ENCODE measurements around the gene ILK.

ILK gene

DNA sequence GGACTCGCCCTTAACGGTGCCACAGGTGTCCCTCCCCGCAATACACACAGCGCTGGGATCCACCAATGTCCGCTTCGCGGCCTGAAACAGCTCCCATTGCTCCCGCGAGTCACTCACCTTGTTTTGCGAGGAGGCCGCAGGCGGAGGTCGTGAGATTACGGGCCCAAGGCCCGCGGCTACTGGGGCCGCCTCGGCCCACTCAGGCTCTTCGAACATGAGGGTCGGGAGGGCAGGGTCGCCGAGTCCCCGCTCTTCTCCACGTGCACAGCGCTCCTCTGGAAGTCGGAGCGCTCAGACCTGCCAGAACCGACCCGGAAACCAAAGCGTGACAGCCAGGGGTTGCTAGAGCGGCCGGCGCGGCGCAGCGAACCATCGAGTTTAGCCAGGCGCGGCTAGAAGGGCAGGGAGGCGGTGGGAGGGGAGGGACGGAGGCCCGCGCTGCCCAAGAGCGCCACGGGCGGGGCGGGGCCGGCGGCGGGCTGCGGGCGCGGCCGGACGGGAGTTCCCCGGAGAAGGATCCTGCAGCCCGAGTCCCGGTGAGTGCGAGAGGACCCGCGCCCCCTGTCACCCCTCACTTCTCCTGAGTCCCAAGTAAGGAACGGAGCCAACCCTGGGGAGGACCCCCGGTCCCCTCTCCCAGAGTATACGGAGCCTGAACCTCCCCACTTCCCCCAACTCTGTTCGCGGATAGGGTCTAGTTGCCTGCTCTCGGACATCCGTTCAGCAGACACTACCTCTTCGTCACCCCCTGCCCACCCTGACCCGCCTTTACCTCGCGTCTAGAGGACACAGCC is at the start of gene ILK, which contains the start of gene RRP8:
ILK (plus strand) TSS at position 488 of the 794 bp plus-strand sequence. CDS start 498 bp downstream, outside the sequence.
RRP8 (minus strand) TSS at position 330 of the 794 bp plus-strand sequence; CDS start at position 216, 114 bp downstream.
- DNase-seq, result peak; percentile 75

DNA sequence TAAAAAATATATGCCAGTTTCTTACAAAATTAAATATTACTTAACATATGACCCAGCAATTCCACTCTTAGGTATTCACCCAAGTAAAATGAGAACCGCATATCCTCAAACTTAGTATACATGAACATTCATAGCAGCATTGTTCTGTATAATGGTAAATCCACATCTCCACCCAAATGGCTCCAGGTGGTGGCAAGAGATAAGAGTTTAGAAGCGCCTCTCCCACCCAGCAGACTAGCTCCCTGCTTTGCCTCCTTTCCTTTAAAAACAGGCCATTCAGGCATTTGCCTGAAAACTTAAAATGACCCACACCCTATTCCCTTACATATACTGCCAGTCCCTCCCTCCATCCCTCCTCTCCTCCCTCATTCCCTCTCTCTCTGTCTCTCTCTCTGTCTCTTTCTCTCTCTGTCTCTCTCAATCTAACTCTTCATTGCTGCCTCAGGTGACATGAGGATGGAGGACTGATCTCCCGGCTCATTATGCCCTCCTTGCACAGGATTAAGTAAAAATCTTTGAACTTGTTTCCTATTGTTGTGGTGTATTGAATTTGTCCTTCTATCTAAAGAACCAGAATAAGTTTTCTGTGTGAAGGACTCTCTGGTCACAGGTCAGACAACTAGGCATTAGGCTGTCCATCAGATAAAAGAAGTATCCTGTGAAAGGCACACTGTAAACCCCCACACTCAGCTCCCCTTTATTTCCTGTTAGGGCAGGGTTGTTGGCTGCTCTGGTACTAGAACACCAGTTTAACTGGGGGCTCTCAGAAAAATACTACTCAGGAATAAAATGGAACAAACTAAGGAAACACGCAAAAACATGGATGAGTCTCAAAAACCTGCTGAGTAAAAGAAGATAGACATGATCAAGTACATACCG is 48.5 kb upstream of the ILK start:
- DNase-seq, result no peak

DNA sequence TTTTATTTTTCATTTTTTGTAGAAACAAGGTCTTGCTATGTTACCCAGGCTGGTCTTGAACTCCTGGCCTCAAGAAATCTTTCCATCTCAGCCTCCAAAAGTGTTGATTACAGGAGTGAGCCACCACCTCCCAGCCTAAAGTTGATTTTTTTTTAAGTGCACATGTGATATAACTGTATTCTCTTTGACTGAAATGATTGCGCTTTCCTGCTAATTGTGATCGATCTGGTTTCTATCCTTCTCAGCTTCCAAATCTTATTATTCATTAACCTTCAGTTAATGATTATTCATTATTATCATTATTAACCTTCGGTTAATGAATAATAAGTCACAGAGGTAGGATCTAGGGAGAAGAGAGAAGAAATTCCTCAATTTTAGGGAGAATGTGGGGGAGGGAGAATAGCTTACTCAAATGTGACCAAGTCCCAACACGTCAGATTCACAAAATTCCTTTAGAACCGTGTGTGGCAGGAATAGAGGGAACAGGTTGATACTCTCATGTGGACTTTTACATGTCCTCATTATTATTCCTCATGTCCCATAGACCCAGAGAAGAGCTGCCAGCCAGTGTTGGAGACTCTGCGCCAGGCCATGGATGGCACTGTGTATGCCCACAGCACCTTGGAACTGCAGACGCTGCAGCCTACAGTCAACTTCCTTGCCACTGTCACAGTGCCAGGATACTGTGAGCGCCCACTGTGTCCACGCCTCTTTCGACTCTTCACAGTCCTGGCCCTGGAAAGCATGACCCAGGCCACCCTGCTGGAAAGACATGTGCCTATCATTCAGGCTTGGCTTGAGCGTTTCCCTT is 47.2 kb upstream of the ILK start:
- no peak for DNase-seq

DNA sequence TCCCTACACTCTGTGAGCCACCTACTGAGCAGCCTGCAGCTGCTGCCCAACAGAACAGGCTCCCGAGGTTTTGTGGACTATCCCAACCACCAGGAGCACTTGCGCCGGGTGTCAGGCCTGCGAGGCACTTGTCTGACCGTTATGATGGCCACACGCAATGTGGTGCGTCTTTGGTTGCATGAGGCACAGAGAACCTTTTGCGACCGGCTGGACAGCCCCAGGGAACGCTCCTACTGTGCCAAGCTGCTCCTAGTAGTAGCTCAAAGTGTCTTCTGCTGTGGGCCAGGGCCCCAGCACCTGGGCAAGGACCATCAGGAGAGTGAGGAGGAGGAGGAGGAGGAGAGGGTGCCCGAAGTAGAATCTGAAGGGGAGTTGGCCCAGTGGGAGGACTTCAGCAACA is 46.5 kb upstream of the ILK start:
- no peak for DNase-seq

DNA sequence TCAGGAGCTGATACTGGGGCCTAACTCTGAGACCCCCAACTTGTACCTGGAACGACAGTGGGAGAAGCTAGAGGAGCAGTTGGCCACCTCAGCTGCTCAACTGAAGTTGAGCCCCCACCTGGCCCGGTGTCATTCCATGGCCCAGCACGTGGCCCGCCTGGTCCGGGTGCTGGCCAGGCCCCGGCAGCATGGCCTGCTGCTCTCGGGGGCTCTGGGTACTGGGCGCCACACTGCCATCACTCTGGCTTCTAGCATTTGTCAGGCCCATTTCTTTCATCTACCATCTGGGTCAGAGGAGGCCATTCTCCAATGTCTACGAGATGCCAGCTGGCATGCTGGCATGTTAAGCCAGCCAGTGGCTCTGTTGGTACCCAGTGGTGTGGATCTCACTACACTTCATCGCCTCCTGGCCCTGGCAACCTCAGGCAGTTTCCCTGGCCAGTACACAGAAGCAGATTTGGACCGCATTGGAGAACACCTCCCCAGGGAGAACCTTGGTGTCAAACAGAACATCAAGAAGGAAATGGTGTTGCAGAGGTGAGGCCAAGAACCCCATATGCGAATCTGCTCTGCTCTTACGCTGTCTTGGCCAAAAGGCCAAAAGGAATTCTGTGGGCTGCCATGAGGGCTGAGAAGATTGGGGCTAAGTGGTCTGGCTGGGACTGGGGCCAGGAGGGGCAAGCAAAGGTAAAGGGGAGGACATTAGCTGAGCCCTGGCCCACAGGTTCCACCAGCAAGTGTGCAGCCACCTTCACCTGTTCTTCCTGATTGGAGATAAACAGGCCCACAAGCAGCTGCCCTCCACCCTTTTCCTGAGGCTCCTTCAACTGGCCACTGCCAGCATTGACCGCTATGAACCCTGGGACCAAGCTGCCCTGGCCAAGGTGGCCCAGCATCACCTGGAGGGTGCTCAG is 45.6 kb upstream of the ILK start:
- DNase-seq, result no peak

DNA sequence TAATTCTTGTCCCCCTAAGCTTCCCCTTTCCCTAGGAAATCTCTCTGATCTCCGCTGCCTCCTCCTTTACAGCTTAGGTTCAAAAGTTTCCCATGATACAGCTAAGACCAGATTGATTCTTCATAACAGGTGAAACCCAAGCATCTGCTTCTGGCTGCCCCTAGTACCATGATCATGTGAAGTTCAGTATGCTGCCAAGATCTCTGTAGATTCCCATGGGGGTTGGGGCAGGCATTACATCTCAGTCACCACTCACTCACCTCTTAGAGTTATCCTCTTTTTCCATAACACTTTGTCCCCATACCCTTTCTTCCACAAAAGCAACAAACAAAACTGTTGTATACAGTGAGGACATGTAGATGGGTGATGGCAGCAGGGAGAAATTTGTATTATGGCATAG is 44.2 kb upstream of the ILK start:
- DNase-seq, result no peak

DNA sequence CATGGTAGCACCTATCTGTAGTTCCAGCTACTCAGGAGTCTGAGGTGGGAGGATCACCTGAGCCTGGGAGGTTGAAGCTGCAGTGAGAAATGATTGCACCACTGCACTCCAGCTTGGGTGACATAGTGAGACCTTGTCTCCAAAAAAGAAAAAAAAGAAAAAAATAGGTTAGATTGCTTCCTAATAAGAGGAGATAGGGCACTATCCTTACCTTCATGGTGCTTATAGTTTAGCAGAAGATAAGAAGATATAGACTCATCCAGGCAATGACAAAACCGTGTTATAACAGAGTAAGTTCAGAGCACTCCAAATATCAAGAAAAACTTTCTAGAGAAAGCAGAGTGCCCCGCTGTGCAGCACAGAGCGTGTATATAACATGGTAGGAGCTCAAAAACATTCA is 42.3 kb upstream of the ILK start:
- DNase-seq, result no peak

DNA sequence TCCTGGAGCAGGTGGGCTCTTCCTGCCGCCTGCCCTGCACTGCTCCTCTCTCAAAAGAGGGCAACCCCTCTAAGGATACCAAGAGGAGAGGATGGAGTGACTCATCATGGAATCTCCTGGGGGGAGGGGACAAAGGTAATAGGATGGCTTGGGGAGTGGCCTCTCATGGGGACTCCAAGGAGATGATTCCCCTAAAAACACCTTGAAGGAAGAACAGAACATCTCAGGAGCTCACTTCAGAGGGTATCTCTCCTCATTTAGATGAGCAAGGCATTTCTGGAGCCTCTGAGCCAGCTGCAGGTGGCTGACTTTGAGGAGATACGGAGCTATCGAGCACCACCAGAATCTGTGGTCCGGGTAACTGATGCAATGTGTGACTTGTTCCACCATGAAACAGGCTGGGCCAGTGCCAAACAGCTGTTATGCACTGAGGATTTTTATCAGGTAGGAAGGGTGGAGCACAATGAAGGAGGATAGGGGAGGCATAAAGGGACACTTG is 40.4 kb upstream of the ILK start:
- DNase-seq, result no peak

DNA sequence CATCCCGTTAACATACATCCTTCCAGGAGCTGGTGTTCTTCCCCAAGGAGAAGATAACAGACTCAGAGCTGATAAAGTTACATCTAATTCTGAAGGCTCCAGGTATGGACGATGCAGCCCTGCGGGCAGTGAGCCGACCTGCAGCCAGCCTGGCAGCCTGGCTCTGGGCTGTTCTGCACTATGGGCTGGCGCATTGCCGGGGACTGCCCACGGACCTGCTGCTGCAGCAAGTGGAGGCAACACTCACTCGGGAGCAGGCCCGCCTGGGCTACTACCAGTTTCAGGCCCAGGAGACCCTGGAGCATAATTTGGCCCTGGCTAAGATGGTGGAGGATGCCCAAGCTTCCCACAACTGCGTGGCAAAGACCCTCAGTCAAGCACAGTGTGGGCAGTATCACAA is 39.9 kb upstream of the ILK start:
- no peak for DNase-seq

DNA sequence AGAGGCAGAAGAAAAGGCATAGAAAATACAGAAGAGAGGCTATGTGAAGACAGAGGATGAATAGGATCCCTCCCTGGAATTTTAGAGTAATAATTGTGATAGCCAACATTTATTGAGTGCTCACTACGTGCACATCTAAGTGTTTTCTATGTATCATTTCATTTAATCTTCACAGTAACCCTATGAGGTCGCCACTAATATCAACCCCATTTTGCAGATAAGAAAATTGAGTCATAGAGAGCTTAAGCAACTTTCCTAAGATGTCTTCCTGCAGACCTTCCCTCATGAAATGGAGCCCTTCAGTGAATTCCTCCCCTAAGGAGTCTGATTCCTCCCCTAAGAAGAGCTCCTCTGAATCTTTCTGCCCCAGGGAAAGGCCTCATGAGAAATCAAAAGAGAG is 38.2 kb upstream of the ILK start:
- DNase-seq, result no peak

DNA sequence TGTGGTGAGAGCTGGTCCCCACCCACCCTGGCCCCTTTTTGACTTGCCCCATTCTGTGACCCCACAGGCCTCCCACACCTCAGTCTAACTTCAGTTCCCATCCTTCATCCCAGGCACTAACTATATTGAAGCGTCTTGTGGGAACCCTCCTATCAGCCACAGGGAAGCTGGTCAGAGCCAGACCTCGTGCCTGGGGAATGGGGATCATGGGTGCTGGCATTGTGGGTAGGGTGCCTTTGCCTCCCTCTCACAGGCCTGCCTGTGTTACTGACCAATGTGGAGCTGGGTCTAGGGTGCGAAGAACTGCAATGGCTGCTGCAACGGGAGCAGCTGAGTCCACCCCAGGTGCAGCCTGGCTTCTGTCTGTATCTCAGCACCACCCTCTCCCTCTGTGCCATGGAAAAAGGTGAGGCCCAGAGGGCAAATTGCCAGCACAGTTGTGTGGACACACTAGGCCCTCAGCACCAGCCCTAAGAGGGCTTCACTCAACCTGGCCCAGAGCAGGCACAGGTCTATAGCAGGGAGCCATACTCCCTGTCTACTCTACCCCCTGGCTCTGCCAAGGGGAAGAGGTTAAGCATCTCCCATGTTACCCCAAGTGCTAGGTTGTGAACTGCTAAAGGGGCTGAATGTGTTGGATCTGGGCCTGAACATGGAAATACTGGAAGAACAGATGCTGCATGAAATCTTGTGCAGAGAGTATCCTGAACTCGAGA is 37.4 kb upstream of the ILK start:
- DNase-seq, result no peak

DNA sequence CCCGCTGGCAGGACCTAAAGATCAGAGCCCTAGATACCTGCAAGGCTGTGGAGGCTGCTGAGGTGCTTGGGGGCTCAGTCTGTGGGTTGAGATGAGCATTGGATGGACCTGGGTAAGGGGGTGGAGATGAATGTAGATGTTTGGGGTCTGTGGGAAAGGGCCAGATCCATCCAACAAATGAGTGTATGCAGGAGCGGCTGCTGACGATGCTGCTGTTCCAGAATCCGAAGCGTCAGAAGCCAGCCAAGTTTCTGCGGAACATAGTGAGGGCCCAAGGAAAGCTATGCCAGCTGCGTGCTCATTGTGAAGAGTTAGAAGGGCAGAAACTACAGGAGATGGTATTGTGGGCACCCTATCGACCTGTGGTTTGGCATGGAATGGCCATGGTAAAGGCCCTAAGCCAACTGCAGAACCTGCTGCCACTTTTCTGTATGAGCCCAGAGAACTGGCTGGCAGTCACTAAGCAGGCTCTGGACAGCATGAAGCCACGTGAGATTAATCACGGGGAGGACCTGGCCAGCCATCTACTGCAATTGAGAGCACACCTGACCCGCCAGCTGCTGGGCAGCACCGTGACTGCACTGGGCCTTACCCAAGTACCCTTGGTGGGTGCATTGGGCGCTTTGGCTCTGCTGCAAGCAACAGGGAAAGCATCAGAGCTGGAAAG is 36.7 kb upstream of the ILK start:
- DNase-seq, result no peak

DNA sequence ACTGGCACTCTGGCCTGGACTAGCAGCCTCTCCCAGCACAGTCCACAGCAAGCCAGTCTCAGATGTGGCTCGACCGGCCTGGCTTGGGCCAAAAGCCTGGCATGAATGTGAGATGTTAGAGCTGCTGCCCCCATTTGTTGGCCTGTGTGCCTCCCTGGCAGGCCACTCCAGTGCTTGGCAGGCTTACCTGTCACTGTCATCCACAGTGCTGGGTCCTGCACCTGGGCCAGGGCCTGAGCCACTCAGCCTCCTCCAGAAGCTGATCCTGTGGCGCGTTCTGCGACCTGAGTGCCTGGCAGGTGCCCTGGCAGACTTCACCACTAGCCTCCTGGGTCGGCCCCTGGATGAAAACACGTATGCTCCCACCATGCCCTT is 36.2 kb upstream of the ILK start:
- DNase-seq, result no peak

DNA sequence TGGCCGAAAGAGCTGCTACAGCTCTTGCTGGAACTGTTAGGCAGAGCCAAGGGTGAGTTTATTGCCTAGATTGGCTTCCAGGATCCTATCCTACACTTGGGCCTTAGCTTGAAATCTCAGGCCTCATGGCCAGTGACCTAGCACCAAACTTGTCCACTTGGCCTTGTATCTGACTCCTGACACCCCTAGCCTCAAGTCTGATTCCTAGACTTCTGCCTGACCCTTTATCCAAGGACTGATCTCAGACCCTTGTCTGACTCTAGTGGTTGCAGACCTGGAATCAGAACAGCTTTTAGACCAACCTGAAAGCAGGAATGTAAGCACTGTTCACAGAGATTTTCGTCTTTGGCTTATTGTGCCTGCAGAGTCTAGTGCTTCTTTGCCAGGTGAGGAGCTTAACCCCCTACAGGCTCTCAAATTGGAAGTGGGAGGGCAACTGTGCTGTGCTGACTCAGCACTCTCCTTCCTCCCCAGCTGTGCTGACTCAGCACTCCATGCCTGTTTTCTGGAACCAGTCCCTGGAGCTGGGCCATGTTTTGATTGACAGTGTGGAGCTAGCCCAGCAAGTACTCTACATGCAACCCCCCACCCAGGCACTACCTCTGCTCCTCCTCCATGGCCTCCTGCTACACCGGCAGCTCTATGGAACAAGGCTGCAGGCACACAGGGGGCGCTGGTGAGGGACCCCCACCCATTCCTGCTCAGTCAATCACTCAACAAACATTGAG is 35.2 kb upstream of the ILK start:
- peak; percentile 46 for DNase-seq

DNA sequence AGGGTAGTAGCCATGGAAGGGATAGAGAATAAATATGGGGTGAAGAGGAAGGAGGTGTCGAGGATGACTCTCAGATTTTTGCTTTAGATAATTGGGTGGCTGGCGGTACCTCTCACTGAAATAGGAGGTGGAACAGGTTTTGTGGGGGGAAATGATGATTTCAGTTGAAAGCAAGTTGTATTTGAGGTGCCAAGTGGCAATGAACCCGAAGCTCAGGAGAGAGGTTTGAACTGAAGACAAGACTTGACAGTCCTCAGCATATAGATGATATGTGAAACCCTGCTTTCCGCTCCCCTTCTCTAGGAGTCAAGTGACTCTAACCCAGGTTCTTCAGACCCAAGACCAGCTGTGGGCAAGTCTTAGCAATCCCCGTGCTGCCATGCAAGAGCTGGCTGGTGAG is 33.9 kb upstream of the ILK start:
- DNase-seq, result no peak

DNA sequence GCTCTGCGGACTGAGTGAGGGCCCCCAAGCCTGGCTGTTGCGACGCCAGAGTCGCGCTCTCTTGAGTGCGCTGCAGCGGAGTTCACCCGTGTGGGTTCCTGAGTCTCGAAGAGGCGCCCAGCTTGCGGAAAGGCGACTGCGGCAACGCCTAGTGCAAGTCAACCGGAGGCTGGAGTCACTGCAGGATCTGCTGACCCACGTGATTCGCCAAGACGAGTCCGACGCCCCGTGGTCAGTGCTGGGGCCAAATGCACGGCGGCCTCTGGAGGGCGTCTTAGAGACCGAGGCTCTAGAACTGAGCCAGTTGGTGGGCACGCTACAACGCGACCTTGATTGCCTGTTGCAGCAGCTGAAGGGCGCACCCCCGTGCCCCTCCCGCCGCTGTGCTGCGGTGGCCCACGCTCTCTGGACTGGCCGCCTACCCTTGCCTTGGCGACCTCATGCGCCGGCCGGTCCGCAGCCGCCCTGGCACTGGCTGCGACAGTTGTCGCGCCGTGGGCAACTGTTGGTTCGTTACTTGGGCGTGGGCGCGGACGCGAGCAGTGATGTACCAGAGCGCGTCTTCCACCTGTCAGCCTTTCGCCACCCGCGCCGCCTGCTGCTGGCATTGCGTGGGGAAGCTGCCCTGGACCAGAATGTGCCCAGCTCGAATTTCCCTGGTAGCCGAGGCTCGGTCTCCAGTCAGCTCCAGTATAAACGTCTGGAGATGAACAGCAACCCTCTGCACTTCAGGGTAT is 32.7 kb upstream of the ILK start:
- no peak for DNase-seq

DNA sequence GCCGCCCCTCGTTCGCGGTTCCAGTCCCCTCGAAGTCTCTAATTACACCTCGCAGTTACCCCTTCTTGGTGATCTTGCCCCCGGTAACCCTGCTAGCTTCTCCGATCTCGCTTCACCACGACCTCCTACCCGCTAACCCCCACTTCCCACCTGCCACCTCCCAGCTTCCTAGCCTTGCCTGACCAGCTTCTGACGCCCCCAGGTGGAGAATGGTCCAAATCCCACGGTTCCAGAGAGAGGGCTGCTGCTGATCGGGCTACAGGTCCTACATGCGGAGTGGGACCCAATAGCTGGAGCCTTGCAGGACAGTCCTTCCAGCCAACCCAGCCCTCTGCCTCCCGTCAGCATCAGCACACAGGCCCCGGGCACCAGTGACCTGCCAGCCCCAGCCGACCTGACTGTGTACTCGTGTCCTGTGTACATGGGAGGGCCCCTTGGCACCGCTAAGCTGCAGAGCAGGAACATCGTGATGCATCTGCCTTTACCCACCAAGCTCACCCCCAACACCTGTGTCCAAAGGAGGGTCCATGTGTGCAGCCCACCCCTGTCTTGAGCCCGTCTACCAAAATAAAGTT is 32.1 kb upstream of the ILK start:
- DNase-seq, result no peak

DNA sequence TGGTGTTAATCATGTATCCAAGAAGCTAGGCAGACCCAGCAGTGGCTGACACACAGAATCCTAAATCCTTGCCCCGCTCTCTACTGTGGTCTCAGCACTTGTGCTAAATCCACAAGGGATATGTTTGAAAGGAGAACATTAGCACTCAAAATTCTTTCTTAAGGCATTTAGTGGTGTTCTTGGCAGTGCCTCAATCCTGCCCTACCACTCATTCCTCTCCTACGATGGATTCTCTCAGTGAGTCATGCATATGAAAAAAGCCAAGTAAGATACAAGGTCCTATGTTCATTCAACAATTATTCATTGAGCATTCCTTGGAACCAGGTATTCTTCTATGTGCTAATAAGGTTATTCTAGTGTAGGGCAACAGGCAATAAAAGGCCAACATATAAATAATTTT is 31.4 kb upstream of the ILK start:
- DNase-seq, result no peak

Data from COR-L47 (cell line).